ENCODE data around the gene LDLRAD4.

LDLRAD4 gene

GRCh38 chr18:13505780-13506345 lies 287.3 kb downstream of the LDLRAD4 start:
- H3K9me3 ChIP-seq (ENCODE audit: insufficient read depth, low read depth, low read length) = no peaks in the 10 kb centered on the region

GRCh38 chr18:13510594-13510993 lies 292.0 kb downstream of the LDLRAD4 start:
- Histone ChIP-seq H3K4me3 (ENCODE audit: low read length) (no peak overlapping the region), H3K27me3 (ENCODE audit: insufficient read depth, low read length) (no peaks in the 10 kb centered on the region), H3K27ac (ENCODE audit: low read length) (no peak overlapping the region), H3K36me3 (ENCODE audit: insufficient read depth, low read depth, low read length) (no peaks in the 10 kb centered on the region), H3K4me1 (ENCODE audit: insufficient read depth, low read length) (no peaks in the 10 kb centered on the region), H3K9me3 (ENCODE audit: insufficient read depth, low read depth, low read length) (no peaks in the 10 kb centered on the region), H3K9ac (ENCODE audit: low read depth, low read length) (no peak overlapping the region)

More at GRCh38 chr18:13505780-13506345, 287.3 kb downstream of the LDLRAD4 start:
- H3K27ac ChIP-seq (ENCODE audit: low read length) = no peak overlapping the region
- H3K4me3 ChIP-seq (ENCODE audit: low read length) = no peak overlapping the region
- H3K9ac ChIP-seq (ENCODE audit: low read depth, low read length) = no peak overlapping the region
- H3K4me1 ChIP-seq (ENCODE audit: insufficient read depth, low read length) = peaks cover 9% of the 10 kb centered on the region
- H3K27me3 ChIP-seq (ENCODE audit: insufficient read depth, low read length) = peaks cover 20% of the 10 kb centered on the region; the same call in 1 of the 2 replicates
- H3K36me3 ChIP-seq (ENCODE audit: insufficient read depth, low read depth, low read length) = no peaks in the 10 kb centered on the region

GRCh38 chr18:13511961-13512577 lies 293.5 kb downstream of the LDLRAD4 start:
- Histone ChIP-seq H3K4me3 (ENCODE audit: low read length) (no peak overlapping the region), H3K4me1 (ENCODE audit: insufficient read depth, low read length) (no peaks in the 10 kb centered on the region), H3K9ac (ENCODE audit: low read depth, low read length) (no peak overlapping the region), H3K9me3 (ENCODE audit: insufficient read depth, low read depth, low read length) (no peaks in the 10 kb centered on the region), H3K27ac (ENCODE audit: low read length) (no peak overlapping the region), H3K27me3 (ENCODE audit: insufficient read depth, low read length) (no peaks in the 10 kb centered on the region), H3K36me3 (ENCODE audit: insufficient read depth, low read depth, low read length) (no peaks in the 10 kb centered on the region)

- Histone ChIP-seq H3K9ac (ENCODE audit: low read depth, low read length) (no peak overlapping the region), H3K9me3 (ENCODE audit: insufficient read depth, low read depth, low read length) (no peaks in the 10 kb centered on the region), H3K27ac (ENCODE audit: low read length) (no peak overlapping the region), H3K4me3 (ENCODE audit: low read length) (no peak overlapping the region), H3K4me1 (ENCODE audit: insufficient read depth, low read length) (no peaks in the 10 kb centered on the region), H3K36me3 (ENCODE audit: insufficient read depth, low read depth, low read length) (no peaks in the 10 kb centered on the region), H3K27me3 (ENCODE audit: insufficient read depth, low read length) (no peaks in the 10 kb centered on the region)
These were observed 294.5 kb downstream of the LDLRAD4 start for GRCh38 chr18:13513021-13513420.

- Histone ChIP-seq H3K9ac (ENCODE audit: low read depth, low read length) (no peak overlapping the region), H3K36me3 (ENCODE audit: insufficient read depth, low read depth, low read length) (no peaks in the 10 kb centered on the region), H3K4me1 (ENCODE audit: insufficient read depth, low read length) (no peaks in the 10 kb centered on the region), H3K27me3 (ENCODE audit: insufficient read depth, low read length) (no peaks in the 10 kb centered on the region), H3K9me3 (ENCODE audit: insufficient read depth, low read depth, low read length) (no peaks in the 10 kb centered on the region), H3K27ac (ENCODE audit: low read length) (no peak overlapping the region), H3K4me3 (ENCODE audit: low read length) (no peak overlapping the region)
These were observed 294.9 kb downstream of the LDLRAD4 start for GRCh38 chr18:13513481-13513880.

- Histone ChIP-seq H3K4me3 (ENCODE audit: low read length) (no peak overlapping the region), H3K27ac (ENCODE audit: low read length) (no peak overlapping the region), H3K36me3 (ENCODE audit: insufficient read depth, low read depth, low read length) (no peaks in the 10 kb centered on the region), H3K9me3 (ENCODE audit: insufficient read depth, low read depth, low read length) (no peaks in the 10 kb centered on the region), H3K4me1 (ENCODE audit: insufficient read depth, low read length) (no peaks in the 10 kb centered on the region), H3K9ac (ENCODE audit: low read depth, low read length) (no peak overlapping the region), H3K27me3 (ENCODE audit: insufficient read depth, low read length) (no peaks in the 10 kb centered on the region)
These were observed 296.0 kb downstream of the LDLRAD4 start for GRCh38 chr18:13514558-13514957.

- H3K9ac ChIP-seq (ENCODE audit: low read depth, low read length) = no peak overlapping the region
- H3K27ac ChIP-seq (ENCODE audit: low read length) = no peak overlapping the region
- H3K27me3 ChIP-seq (ENCODE audit: insufficient read depth, low read length) = no peaks in the 10 kb centered on the region
- H3K9me3 ChIP-seq (ENCODE audit: insufficient read depth, low read depth, low read length) = no peaks in the 10 kb centered on the region
- no peaks in the 10 kb centered on the region for H3K4me1 ChIP-seq (ENCODE audit: insufficient read depth, low read length)
- H3K36me3 ChIP-seq (ENCODE audit: insufficient read depth, low read depth, low read length) = no peaks in the 10 kb centered on the region
- no peak overlapping the region for H3K4me3 ChIP-seq (ENCODE audit: low read length)
These were observed 298.3 kb downstream of the LDLRAD4 start for GRCh38 chr18:13516855-13517254.

GRCh38 chr18:13517369-13517768 lies 298.8 kb downstream of the LDLRAD4 start:
- H3K27me3 ChIP-seq (ENCODE audit: insufficient read depth, low read length) = no peaks in the 10 kb centered on the region
- no peaks in the 10 kb centered on the region for H3K36me3 ChIP-seq (ENCODE audit: insufficient read depth, low read depth, low read length)
- no peak overlapping the region for H3K9ac ChIP-seq (ENCODE audit: low read depth, low read length)
- H3K4me1 ChIP-seq (ENCODE audit: insufficient read depth, low read length) = no peaks in the 10 kb centered on the region
- H3K27ac ChIP-seq (ENCODE audit: low read length) = no peak overlapping the region
- no peaks in the 10 kb centered on the region for H3K9me3 ChIP-seq (ENCODE audit: insufficient read depth, low read depth, low read length)
- H3K4me3 ChIP-seq (ENCODE audit: low read length) = no peak overlapping the region

GRCh38 chr18:13518382-13518781 lies 299.8 kb downstream of the LDLRAD4 start:
- no peak overlapping the region for H3K9ac ChIP-seq (ENCODE audit: low read depth, low read length)
- H3K27ac ChIP-seq (ENCODE audit: low read length) = no peak overlapping the region
- H3K4me3 ChIP-seq (ENCODE audit: low read length) = no peak overlapping the region
- no peaks in the 10 kb centered on the region for H3K27me3 ChIP-seq (ENCODE audit: insufficient read depth, low read length)
- no peaks in the 10 kb centered on the region for H3K36me3 ChIP-seq (ENCODE audit: insufficient read depth, low read depth, low read length)
- no peaks in the 10 kb centered on the region for H3K4me1 ChIP-seq (ENCODE audit: insufficient read depth, low read length)
- H3K9me3 ChIP-seq (ENCODE audit: insufficient read depth, low read depth, low read length) = no peaks in the 10 kb centered on the region

GRCh38 chr18:13520306-13520705 lies 301.7 kb downstream of the LDLRAD4 start:
- Histone ChIP-seq H3K9me3 (ENCODE audit: insufficient read depth, low read depth, low read length) (no peaks in the 10 kb centered on the region), H3K27ac (ENCODE audit: low read length) (no peak overlapping the region), H3K4me1 (ENCODE audit: insufficient read depth, low read length) (no peaks in the 10 kb centered on the region), H3K27me3 (ENCODE audit: insufficient read depth, low read length) (no peaks in the 10 kb centered on the region), H3K36me3 (ENCODE audit: insufficient read depth, low read depth, low read length) (no peaks in the 10 kb centered on the region), H3K9ac (ENCODE audit: low read depth, low read length) (no peak overlapping the region), H3K4me3 (ENCODE audit: low read length) (no peak overlapping the region)

GRCh38 chr18:13520741-13521140 lies 302.2 kb downstream of the LDLRAD4 start:
- Histone ChIP-seq H3K36me3 (ENCODE audit: insufficient read depth, low read depth, low read length) (no peaks in the 10 kb centered on the region), H3K27ac (ENCODE audit: low read length) (no peak overlapping the region)

GRCh38 chr18:13521418-13521817 lies 302.9 kb downstream of the LDLRAD4 start:
- Histone ChIP-seq H3K4me1 (ENCODE audit: insufficient read depth, low read length) (no peaks in the 10 kb centered on the region), H3K9me3 (ENCODE audit: insufficient read depth, low read depth, low read length) (no peaks in the 10 kb centered on the region), H3K9ac (ENCODE audit: low read depth, low read length) (no peak overlapping the region), H3K4me3 (ENCODE audit: low read length) (no peak overlapping the region), H3K27me3 (ENCODE audit: insufficient read depth, low read length) (no peaks in the 10 kb centered on the region), H3K36me3 (ENCODE audit: insufficient read depth, low read depth, low read length) (no peaks in the 10 kb centered on the region), H3K27ac (ENCODE audit: low read length) (no peak overlapping the region)

More at GRCh38 chr18:13520741-13521140, 302.2 kb downstream of the LDLRAD4 start:
- Histone ChIP-seq H3K4me3 (ENCODE audit: low read length) (no peak overlapping the region), H3K9ac (ENCODE audit: low read depth, low read length) (no peak overlapping the region), H3K4me1 (ENCODE audit: insufficient read depth, low read length) (no peaks in the 10 kb centered on the region), H3K27me3 (ENCODE audit: insufficient read depth, low read length) (no peaks in the 10 kb centered on the region), H3K9me3 (ENCODE audit: insufficient read depth, low read depth, low read length) (no peaks in the 10 kb centered on the region)

All from iPS-20b (cell line).